B cell (primary cell): Measurements from ENCODE around the gene ARHGDIA. TPM values are rescaled to one million over a fixed set of nuclear protein-coding genes. Genes with fewer than 3 reads are reported as not detected.
A peak's percentile ranks its signal among the peaks of the same experiment; 100 is the strongest.

Experiments
- ATAC-seq: fragments of 200-7000 bp; cut with Tn5 transposase; one replicate; pipeline ENCODE4 v1.10.0; 2021; ENCODE audit warnings: low read depth, mild to moderate bottlenecking, moderate number of reproducible peaks, moderate library complexity
- CTCF ChIA-PET: fragments of 350-600 bp; sonication (Branson Sonifier 250); formaldehyde crosslinking; loops from one replicate; lab custom pipeline; 2021; ENCODE audit warnings: antibody characterized with exemption, inconsistent platforms; lab: Charles Lee
- POLR2A ChIA-PET: fragments of 350-600 bp; sonication (Branson Sonifier 250); formaldehyde crosslinking; loops from one replicate; lab custom pipeline; 2021; ENCODE audit warnings: antibody characterized with exemption; lab: Charles Lee
- DNase-seq: peaks from one replicate; pipeline ENCODE4 v3.0.0; 2013
- H2AFZ ChIP-seq: 2 replicates; pipeline ENCODE4 v1.6.1; 2012; ENCODE audit warnings: mild to moderate bottlenecking, low read depth, low read length; ENCODE audit not compliant: insufficient read depth, poor library complexity, severe bottlenecking
- H3K27ac ChIP-seq, 2 donors: 1 replicate in 1 of 2; 2 replicates in 1 of 2; pipeline ENCODE4 v1.5.1; 2012 to 2013; ENCODE audit warnings: low read length in 2 of 2, mild to moderate bottlenecking in 2 of 2, moderate library complexity in 1 of 2
- H3K27me3 ChIP-seq, 4 experiments: fragments of 200-600 bp in 1 of 4; sonication (generic) in 1 of 4; replicated peaks in 1 of 4; 1 replicate in 2 of 4; 2 replicates in 2 of 4; pipeline versions ENCODE4 v1.6.1 to v1.7.0; 2013 to 2016; ENCODE audit warnings: low read length in 3 of 4, mild to moderate bottlenecking in 2 of 4, mixed read lengths in 1 of 4, moderate library complexity in 1 of 4; ENCODE audit not compliant: insufficient read depth in 4 of 4, control insufficient read depth in 3 of 4; ENCODE audit errors: control extremely low read depth in 1 of 4
- H3K36me3 ChIP-seq, 2 experiments: replicated peaks in 1 of 2; 1 replicate in 1 of 2; 2 replicates in 1 of 2; pipeline versions ENCODE4 v1.6.1 to v1.7.1; 2013; ENCODE audit warnings: low read length in 1 of 2; ENCODE audit not compliant: insufficient read depth in 2 of 2, control insufficient read depth in 1 of 2; ENCODE audit errors: control extremely low read depth in 1 of 2, extremely low read depth in 1 of 2
- H3K4me1 ChIP-seq, 2 donors: fragments of 200-600 bp in 1 of 2; sonication (generic) in 1 of 2; 1 replicate in 1 of 2; 2 replicates in 1 of 2; pipeline versions ENCODE4 v1.5.1 to v1.6.1; 2013 to 2017; ENCODE audit warnings: low read length in 2 of 2; ENCODE audit not compliant: control insufficient read depth in 2 of 2, insufficient read depth in 2 of 2
- H3K4me2 ChIP-seq: replicated peaks from 2 replicates; pipeline ENCODE3; 2012; ENCODE audit warnings: mild to moderate bottlenecking, low read depth, low read length; ENCODE audit not compliant: poor library complexity, severe bottlenecking
- H3K4me3 ChIP-seq, 5 experiments: fragments of 200-600 bp in 1 of 5; sonication (generic) in 1 of 5; 1 replicate in 3 of 5; 2 replicates in 2 of 5; pipeline versions ENCODE4 v1.5.1 to v1.7.0; 2011 to 2016; ENCODE audit warnings: low read length in 4 of 5, mild to moderate bottlenecking in 4 of 5, low read depth in 2 of 5, control low read depth in 1 of 5, moderate library complexity in 1 of 5; ENCODE audit not compliant: insufficient read depth in 1 of 5; ENCODE audit errors: control extremely low read depth in 1 of 5, extremely low read depth in 1 of 5
- H3K79me2 ChIP-seq: fragments of 200-600 bp; sonication (generic); one replicate; pipeline ENCODE4 v1.6.0; 2016; ENCODE audit warnings: low read length; ENCODE audit not compliant: control insufficient read depth, insufficient read depth
- H3K9ac ChIP-seq: fragments of 200-600 bp; sonication (generic); 2 replicates; pipeline ENCODE4 v1.6.1; 2017; ENCODE audit warnings: mild to moderate bottlenecking, low read length, moderate library complexity
- H3K9me3 ChIP-seq, 3 donors: one replicate each; pipeline versions ENCODE4 v1.6.1 to v1.7.1; 2013; ENCODE audit warnings: low read length in 2 of 3; ENCODE audit not compliant: control insufficient read depth in 2 of 3, insufficient read depth in 1 of 3; ENCODE audit errors: control extremely low read depth in 1 of 3
- H4K20me1 ChIP-seq: 2 replicates; pipeline ENCODE4 v1.6.0; 2012; ENCODE audit warnings: mild to moderate bottlenecking, low read length; ENCODE audit not compliant: insufficient read depth, control insufficient read depth, poor library complexity, severe bottlenecking
- H3K27ac Mint-ChIP-seq: one replicate; pipeline ENCODE4 v1.8.0; 2021; ENCODE audit warnings: mixed read lengths
- H3K27me3 Mint-ChIP-seq: one replicate; pipeline ENCODE4 v1.8.0; 2021; ENCODE audit warnings: mixed read lengths
- H3K4me1 Mint-ChIP-seq: one replicate; pipeline ENCODE4 v1.8.0; 2021; ENCODE audit warnings: mixed read lengths
- H3K4me3 Mint-ChIP-seq: one replicate; pipeline ENCODE4 v1.8.0; 2021; ENCODE audit warnings: mixed read lengths
- H3K9me3 Mint-ChIP-seq: one replicate; pipeline ENCODE4 v1.8.0; 2022; ENCODE audit warnings: mixed read lengths; ENCODE audit not compliant: insufficient read depth
- EZH2 ChIP-seq: IDR thresholded peaks from 2 replicates; pipeline ENCODE4 v1.6.1; 2012; ENCODE audit warnings: borderline replicate concordance, low read depth, mild to moderate bottlenecking, moderate library complexity, low read length; ENCODE audit not compliant: insufficient read depth, poor library complexity, severe bottlenecking
- WGBS: methylation state at CpG from one replicate; pipeline ENCODE4 v1.1.5; 2013; ENCODE audit warnings: missing lambda C conversion rate; ENCODE audit not compliant: insufficient coverage; 5-methylcytosine and 5-hydroxymethylcytosine counted together
- intact Hi-C: fragments of 100-400 bp; cut with micrococcal nuclease; formaldehyde crosslinking; loops from one replicate; pipeline ENCODE4 v1.10.0; 2022
- polyA plus RNA-seq: library from polyadenylated mRNA; depleted of rRNA; stranded (reverse); fragments of >200 nt; gene quantifications from 2 replicates; pipeline ENCODE4 v1.2.3, GENCODE V29; 2012
- total RNA-seq, 2 donors: library from RNA; stranded (reverse); fragments of 120-200 nt in 1 of 2; gene quantifications; 1 replicate in 1 of 2; 2 replicates in 1 of 2; pipeline versions ENCODE4 v1.2.3 to v1.2.4, GENCODE V29; 2013 to 2022
- TF ChIP-seq, protein P1 (sequence below): fragments of 200-600 bp; IDR thresholded peaks from one replicate; pipeline ENCODE4 v1.8.0; 2022; ENCODE audit warnings: antibody characterized with exemption, mild to moderate bottlenecking

ARHGDIA gene
- total and polyA plus RNA-seq, 2 donors (not counting 1 experiment from before 2014, with no cell fraction given) = 262 to 510 TPM

GRCh38 chr17:81891303-81891552 is 20.1 kb upstream of the ARHGDIA start:
- H3K79me2 ChIP-seq = peaks cover 47% of the 10 kb centered on the region
- WGBS = under 1% methylated on average over 40 of the region's 40 CpGs
- Mint-ChIP-seq H3K27me3 (no peaks in the 10 kb centered on the region), H3K4me3 (peak overlapping the region; percentile 98), H3K4me1 (peaks cover 19% of the 10 kb centered on the region), H3K9me3 (no peaks in the 10 kb centered on the region), H3K27ac (peak overlapping the region; percentile 99)
- ChIA-PET POLR2A (interaction anchor here (1.0 kb wide), 1 partner anchor 208 kb away, joined by 3 read pairs; the partner anchor contains the start of genes ARL16 and HGS), CTCF (interaction anchor here (1.3 kb wide), 1 partner anchor 69 kb away, joined by 3 read pairs; no protein-coding TSS in a partner anchor)
- H3K4me3 ChIP-seq = peak overlapping the region in 3 of 5 experiments; percentile 62 to 71 (median 64)
- H3K4me2 ChIP-seq = peak overlapping the region; percentile 93
- H3K27ac ChIP-seq = peak overlapping the region; percentile 34 to 83
- no peaks in the 10 kb centered on the region for H3K9me3 ChIP-seq
- H3K4me1 ChIP-seq = peaks cover 10 to 25% of the 10 kb centered on the region in 2 donors
- H2AFZ ChIP-seq = peak overlapping the region; percentile 84
- peak overlapping the region; percentile 84 for H3K9ac ChIP-seq
- H3K27me3 ChIP-seq = no peaks in the 10 kb centered on the region
- ATAC-seq (no peak), DNase-seq (no peak)
- TF ChIP-seq EZH2 = no peak
- TF ChIP-seq, protein P1, sequence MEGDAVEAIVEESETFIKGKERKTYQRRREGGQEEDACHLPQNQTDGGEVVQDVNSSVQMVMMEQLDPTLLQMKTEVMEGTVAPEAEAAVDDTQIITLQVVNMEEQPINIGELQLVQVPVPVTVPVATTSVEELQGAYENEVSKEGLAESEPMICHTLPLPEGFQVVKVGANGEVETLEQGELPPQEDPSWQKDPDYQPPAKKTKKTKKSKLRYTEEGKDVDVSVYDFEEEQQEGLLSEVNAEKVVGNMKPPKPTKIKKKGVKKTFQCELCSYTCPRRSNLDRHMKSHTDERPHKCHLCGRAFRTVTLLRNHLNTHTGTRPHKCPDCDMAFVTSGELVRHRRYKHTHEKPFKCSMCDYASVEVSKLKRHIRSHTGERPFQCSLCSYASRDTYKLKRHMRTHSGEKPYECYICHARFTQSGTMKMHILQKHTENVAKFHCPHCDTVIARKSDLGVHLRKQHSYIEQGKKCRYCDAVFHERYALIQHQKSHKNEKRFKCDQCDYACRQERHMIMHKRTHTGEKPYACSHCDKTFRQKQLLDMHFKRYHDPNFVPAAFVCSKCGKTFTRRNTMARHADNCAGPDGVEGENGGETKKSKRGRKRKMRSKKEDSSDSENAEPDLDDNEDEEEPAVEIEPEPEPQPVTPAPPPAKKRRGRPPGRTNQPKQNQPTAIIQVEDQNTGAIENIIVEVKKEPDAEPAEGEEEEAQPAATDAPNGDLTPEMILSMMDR = no peak
- intact Hi-C loops = loop anchor here (1.0 to 5.0 kb wide), 7 partner anchors 20 to 208 kb away; partner anchors contain the start of genes ARL16, MAFG, MCRIP1 and MRPL12
- peaks cover 2 to 42% of the 10 kb centered on the region in 2 experiments for H3K36me3 ChIP-seq
- H4K20me1 ChIP-seq = peaks cover 2% of the 10 kb centered on the region
